Skeletal muscle cell (primary cell): Measurements from ENCODE around the gene CPA3.

ENCODE experiments used
- DNase-seq: peaks from one replicate; pipeline ENCODE4 v3.0.0-alpha.2; 2010; ENCODE audit warnings: low read depth
- H3K4me3 ChIP-seq: 2 replicates; pipeline ENCODE4 v1.5.1; 2011; ENCODE audit warnings: low read depth, mild to moderate bottlenecking, control low read depth, low read length, moderate library complexity

The CPA3 gene

GRCh38 chr3:148906667-148907066, 41.6 kb downstream of the CPA3 start:
- no peak overlapping the region for H3K4me3 ChIP-seq
- no peak for DNase-seq

GRCh38 chr3:148911173-148911572, 46.1 kb downstream of the CPA3 start:
- DNase-seq = no peak
- H3K4me3 ChIP-seq = no peak overlapping the region

- H3K4me3 ChIP-seq = no peak overlapping the region
- DNase-seq = no peak
These were observed 46.5 kb downstream of the CPA3 start for GRCh38 chr3:148911592-148911991.

- H3K4me3 ChIP-seq = no peak overlapping the region
- DNase-seq = no peak
These were observed 50.0 kb downstream of the CPA3 start for GRCh38 chr3:148914936-148915690.

GRCh38 chr3:148916132-148916531, 51.0 kb downstream of the CPA3 start:
- no peak for DNase-seq
- no peak overlapping the region for H3K4me3 ChIP-seq

- H3K4me3 ChIP-seq = no peak overlapping the region
- DNase-seq = no peak
These were observed 57.4 kb downstream of the CPA3 start for GRCh38 chr3:148922467-148922866.

GRCh38 chr3:148923592-148923991, 58.5 kb downstream of the CPA3 start:
- no peak overlapping the region for H3K4me3 ChIP-seq
- DNase-seq = no peak

GRCh38 chr3:148924562-148924961, 59.5 kb downstream of the CPA3 start:
- DNase-seq = no peak

GRCh38 chr3:148925845-148926244, 60.7 kb downstream of the CPA3 start:
- no peak overlapping the region for H3K4me3 ChIP-seq
- no peak for DNase-seq

More at GRCh38 chr3:148924562-148924961, 59.5 kb downstream of the CPA3 start:
- H3K4me3 ChIP-seq = no peak overlapping the region

- H3K4me3 ChIP-seq = no peak overlapping the region
- no peak for DNase-seq
These were observed 65.7 kb downstream of the CPA3 start for GRCh38 chr3:148930752-148931151.

GRCh38 chr3:148931574-148931973, 66.5 kb downstream of the CPA3 start:
- H3K4me3 ChIP-seq = no peak overlapping the region
- no peak for DNase-seq

- no peak overlapping the region for H3K4me3 ChIP-seq
- no peak for DNase-seq
These were observed 67.9 kb downstream of the CPA3 start for GRCh38 chr3:148932972-148933371.

GRCh38 chr3:148937467-148938255, 72.6 kb downstream of the CPA3 start:
- H3K4me3 ChIP-seq = no peak overlapping the region
- DNase-seq = no peak

- no peak overlapping the region for H3K4me3 ChIP-seq
- no peak for DNase-seq
These were observed 73.2 kb downstream of the CPA3 start for GRCh38 chr3:148938306-148938705.

GRCh38 chr3:148938936-148939335, 73.8 kb downstream of the CPA3 start:
- no peak for DNase-seq
- H3K4me3 ChIP-seq = no peak overlapping the region

- no peak overlapping the region for H3K4me3 ChIP-seq
- DNase-seq = no peak
These were observed 75.9 kb downstream of the CPA3 start for GRCh38 chr3:148940983-148941382.

GRCh38 chr3:148943506-148944205, 78.6 kb downstream of the CPA3 start:
- DNase-seq = peak; percentile 86

GRCh38 chr3:148945116-148945515, 80.0 kb downstream of the CPA3 start:
- no peak overlapping the region for H3K4me3 ChIP-seq
- DNase-seq = no peak

More at GRCh38 chr3:148943506-148944205, 78.6 kb downstream of the CPA3 start:
- no peak overlapping the region for H3K4me3 ChIP-seq
